Testis (tissue), 2 donors: ENCODE measurements around the gene PACS1.
"Not testable (repeated sequence)": the region's sequence is repeated elsewhere in the genome, so short reads cannot be mapped to it uniquely, and the experiment has no call there.

Experiments
- CTCF ChIP-seq, 3 experiments: fragments of 450-650 bp in 2 of 3; fragments of 200-600 bp in 1 of 3; sonication (generic) in 1 of 3; IDR thresholded peaks; one replicate each; pipeline ENCODE4 v1.5.1; 2016 to 2019; ENCODE audit warnings: antibody characterized with exemption in 3 of 3, mild to moderate bottlenecking in 2 of 3, moderate library complexity in 1 of 3
- POLR2A ChIP-seq: fragments of 450-650 bp; IDR thresholded peaks from one replicate; pipeline ENCODE4 v1.6.1; 2017; ENCODE audit warnings: antibody characterized with exemption, mild to moderate bottlenecking, moderate library complexity

GRCh38 chr11:66078949-66079348 lies 8.9 kb downstream of the PACS1 start:
- not testable (repeated sequence) for TF ChIP-seq POLR2A; CTCF (IDR thresholded peaks at IDR 0.05)
